K562 (cell line): Measurements from ENCODE around the gene HSD11B1L. TPM values are rescaled to one million over a fixed set of nuclear protein-coding genes. Genes with fewer than 3 reads are reported as not detected.

Experiments used
- CTCFL ChIP-seq: IDR thresholded peaks from 2 replicates; pipeline ENCODE4 v1.6.1; 2011; ENCODE audit warnings: borderline replicate concordance, low read depth, mild to moderate bottlenecking, moderate library complexity, low read length; ENCODE audit not compliant: insufficient read depth, poor library complexity, severe bottlenecking
- EP400 ChIP-seq: fragments of 450-650 bp; IDR thresholded peaks from 2 replicates; pipeline ENCODE4 v1.6.1; 2017; ENCODE audit warnings: antibody characterized with exemption, mild to moderate bottlenecking, moderate library complexity
- GABPB1 ChIP-seq: sonication (generic); formaldehyde crosslinking; IDR thresholded peaks from 2 replicates; pipeline ENCODE4 v1.8.0; 2022; ENCODE audit warnings: mild to moderate bottlenecking, missing genetic modification reagents
- GABPB2 ChIP-seq: fragments of 250-450 bp; sonication (Bioruptor Pico); conservative IDR thresholded peaks from 2 replicates; pipeline ENCODE4 v1.5.1; 2021; ENCODE audit warnings: mild to moderate bottlenecking
- KLF1 ChIP-seq: fragments of 450-650 bp; IDR thresholded peaks from 2 replicates; pipeline ENCODE4 v1.6.1; 2016; ENCODE audit warnings: missing genetic modification characterization, missing compliant biosample characterization
- MTA3 ChIP-seq: fragments of 450-650 bp; formaldehyde crosslinking; IDR thresholded peaks from 2 replicates; pipeline ENCODE4 v1.6.1; 2017; ENCODE audit warnings: mild to moderate bottlenecking, borderline replicate concordance
- PTRF ChIP-seq: fragments of 450-650 bp; IDR thresholded peaks from 2 replicates; pipeline ENCODE4 v1.6.1; 2016; ENCODE audit warnings: mild to moderate bottlenecking, missing genetic modification characterization, missing compliant biosample characterization
- RBM25 ChIP-seq: fragments of 200-400 bp; formaldehyde crosslinking; IDR thresholded peaks from 2 replicates; pipeline ENCODE4 v1.6.1; 2018; ENCODE audit warnings: low read length, low read depth, moderate library complexity; ENCODE audit not compliant: severe bottlenecking
- SMC3 ChIP-seq: conservative IDR thresholded peaks from 2 replicates; pipeline ENCODE4 v1.6.1; 2011; ENCODE audit warnings: low read depth, low read length, improper control_type of control experiment; ENCODE audit not compliant: insufficient read depth
- SUPT5H ChIP-seq: fragments of 450-650 bp; IDR thresholded peaks from 2 replicates; pipeline ENCODE4 v1.6.1; 2016
- TCF7L2 ChIP-seq: fragments of 150-350 bp; IDR thresholded peaks from 2 replicates; pipeline ENCODE4 v1.6.1; 2016; ENCODE audit warnings: low read depth, mild to moderate bottlenecking, low read length, moderate library complexity
- ZBTB11 ChIP-seq, 3 experiments: fragments of 200-800 bp in 1 of 3; fragments of 250-450 bp in 1 of 3; fragments of 450-650 bp in 1 of 3; sonication (Bioruptor Pico) in 1 of 3; sonication (Bioruptor generic) in 1 of 3; formaldehyde crosslinking in 1 of 3; IDR thresholded peaks; 2 replicates each; pipeline versions ENCODE4 v1.6.1 to v1.8.0; 2016 to 2022; ENCODE audit warnings: mild to moderate bottlenecking in 2 of 3, missing genetic modification characterization in 2 of 3, missing compliant biosample characterization in 1 of 3, moderate library complexity in 1 of 3
- ZBTB2 ChIP-seq: fragments of 450-650 bp; IDR thresholded peaks from 2 replicates; pipeline ENCODE4 v1.6.1; 2016; ENCODE audit warnings: antibody characterized with exemption
- ZMIZ1 ChIP-seq, 2 experiments: fragments of 150-350 bp in 1 of 2; IDR thresholded peaks; 2 replicates each; pipeline ENCODE4 v1.6.1; 2012 to 2016; ENCODE audit warnings: low read depth in 2 of 2, low read length in 2 of 2, mild to moderate bottlenecking in 1 of 2, moderate library complexity in 1 of 2
- ZNF764 ChIP-seq: fragments of 250-450 bp; sonication (Bioruptor Pico); IDR thresholded peaks from 2 replicates; pipeline ENCODE4 v1.4.0; 2020; ENCODE audit warnings: low read depth, mild to moderate bottlenecking, moderate library complexity
- polyA plus RNA-seq, 8 experiments: library from polyadenylated mRNA; depleted of rRNA in 4 of 8; stranded (reverse) in 5 of 8; unstranded in 3 of 8; fragments of >200 nt; fragmentation: Nextera tagmentation in 2 of 8; fragmentation: Illumina TruSeq in 1 of 8; extraction: Ambion mirVana in 2 of 8; extraction: Trizol in 1 of 8; gene quantifications; 2 replicates each; pipeline versions ENCODE4 v1.2.1 to v1.2.3, GENCODE V29; 2011 to 2014; ENCODE audit warnings: inconsistent platforms in 1 of 8, missing spikeins in 1 of 8
- total RNA-seq, 7 experiments: library from RNA; depleted of rRNA in 6 of 7; stranded (reverse); fragments of >200 nt in 6 of 7; fragmentation: Illumina TruSeq in 2 of 7; extraction: Trizol in 2 of 7; gene quantifications; 2 replicates each; pipeline versions ENCODE4 v1.2.1 to v1.2.3, GENCODE V29; 2011 to 2021; ENCODE audit warnings: low replicate concordance in 1 of 7

HSD11B1L gene
- total and polyA plus RNA-seq, 9 of the 15 experiments (the other 6 are each of a cell fraction or from before 2014, with no cell fraction given): 0.31 to 7.7 (median 2.3) TPM

GRCh38 chr19:5719961-5720790 lies 39.3 kb downstream of the HSD11B1L start, which contains the start of the genes CATSPERD and LONP1 (continued):
- no peak for TF ChIP-seq GABPB2
- TF ChIP-seq ZMIZ1 (IDR thresholded peaks at IDR 0.05; ENCODE audit: low read depth in 2 of 2, low read length in 2 of 2): peak in 1 of 2 experiments; percentile 60; a peak in 1 of 4 replicates
- peak; percentile 14 for TF ChIP-seq RBM25
- TF ChIP-seq EP400: peak; percentile 99
- peak in 2 of 3 experiments; percentile 67 to 89; a peak in 3 of 6 replicates for TF ChIP-seq ZBTB11 (CRISPR knock-in tag; IDR thresholded peaks at IDR 0.05)
- TF ChIP-seq KLF1 (tag): 0 out of 2 replicates have a peak, but pooled peaks have one; percentile 33
- TF ChIP-seq TCF7L2: no peak
- TF ChIP-seq GABPB1 (CRISPR knock-in tag): peak; percentile 99
- TF ChIP-seq ZBTB2: peak; percentile 100
- TF ChIP-seq PTRF: no peak
- peak; percentile 76 for TF ChIP-seq MTA3
- TF ChIP-seq ZNF764 (CRISPR knock-in tag): peak; percentile 98
- peak; percentile 80 for TF ChIP-seq SUPT5H
- TF ChIP-seq SMC3: peak; percentile 43
- peak; percentile 34 for TF ChIP-seq CTCFL
